ENCODE results near the gene TXNDC15. TPM values are rescaled to one million over a fixed set of nuclear protein-coding genes. Genes with fewer than 3 reads are reported as not detected.
A peak's percentile ranks its signal among the peaks of the same experiment; 100 is the strongest.

Gene TXNDC15, protein sequence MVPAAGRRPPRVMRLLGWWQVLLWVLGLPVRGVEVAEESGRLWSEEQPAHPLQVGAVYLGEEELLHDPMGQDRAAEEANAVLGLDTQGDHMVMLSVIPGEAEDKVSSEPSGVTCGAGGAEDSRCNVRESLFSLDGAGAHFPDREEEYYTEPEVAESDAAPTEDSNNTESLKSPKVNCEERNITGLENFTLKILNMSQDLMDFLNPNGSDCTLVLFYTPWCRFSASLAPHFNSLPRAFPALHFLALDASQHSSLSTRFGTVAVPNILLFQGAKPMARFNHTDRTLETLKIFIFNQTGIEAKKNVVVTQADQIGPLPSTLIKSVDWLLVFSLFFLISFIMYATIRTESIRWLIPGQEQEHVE
- polyA plus RNA-seq (2013, experiment 1 of 2): 37.5 TPM
- polyA plus RNA-seq (2013, experiment 2 of 2): 34.9 TPM

GRCh38 chr5:134873987-134874830 is at the start of gene TXNDC15:
TXNDC15 (plus strand) TSS chr5:134874371; CDS start chr5:134874428, 57 bp downstream.
- Histone ChIP-seq H2BK5ac (ENCODE audit: low read length) (peak within 1 kb of the TSS; percentile 96), H3K23ac (ENCODE audit: low read depth, low read length, poor library complexity) (peak within 1 kb of the TSS; percentile 100), H3K18ac (ENCODE audit: low read length) (peak within 1 kb of the TSS; percentile 100), H2BK12ac (ENCODE audit: low read length) (peak within 1 kb of the TSS; percentile 99), H3K4me3 (ENCODE audit: low read length in 2 of 2) (peak within 1 kb of the TSS; percentile 79 to 92), H2AFZ (ENCODE audit: low read length) (peak within 1 kb of the TSS; percentile 89), H2AK5ac (ENCODE audit: low read depth, low read length) (no peak within 1 kb of the TSS), H3K9ac (ENCODE audit: low read depth, low read length, poor library complexity) (peak within 1 kb of the TSS; percentile 99), H2BK120ac (ENCODE audit: low read depth, low read length) (peak within 1 kb of the TSS; percentile 93), H3K14ac (ENCODE audit: low read length) (peak within 1 kb of the TSS; percentile 98), H3K79me1 (ENCODE audit: low read depth, low read length) (no peaks in the 10 kb centered on the region), H4K91ac (ENCODE audit: low read depth, low read length, poor library complexity) (peak within 1 kb of the TSS; percentile 89), H3K9me3 (replicated peaks in 1 of 2; ENCODE audit: control insufficient read depth in 2 of 2, insufficient read depth in 1 of 2, low read depth in 1 of 2, low read length in 2 of 2) (no peaks in the 10 kb centered on the region), H3K36me3 (replicated peaks in 1 of 2; ENCODE audit: control insufficient read depth in 2 of 2, insufficient read depth in 2 of 2, low read length in 2 of 2) (peaks cover 0 to 4% of the 10 kb centered on the region in 2 donors), H2BK15ac (ENCODE audit: low read length) (peak within 1 kb of the TSS; percentile 99), H3K4me1 (ENCODE audit: control insufficient read depth in 2 of 2, insufficient read depth in 1 of 2, low read depth in 1 of 2, low read length in 2 of 2) (peaks cover 0 to 4% of the 10 kb centered on the region in 2 donors), H3K4ac (ENCODE audit: low read length) (peak within 1 kb of the TSS; percentile 87), H3K27me3 (ENCODE audit: control insufficient read depth in 3 of 3, insufficient read depth in 3 of 3, low read depth in 1 of 3, low read length in 3 of 3) (no peaks in the 10 kb centered on the region), H3K27ac (replicated peaks; ENCODE audit: low read length) (peak within 1 kb of the TSS; percentile 57), H4K8ac (ENCODE audit: low read depth, low read length) (peak within 1 kb of the TSS; percentile 86), H3K4me2 (ENCODE audit: insufficient read depth, low read length, poor library complexity, severe bottlenecking) (peak within 1 kb of the TSS; percentile 79)
- peak; percentile 76 for DNase-seq (ENCODE audit: low spot score)
- WGBS, 2 donors (ENCODE audit: extremely low coverage in 2 of 2, insufficient read length in 2 of 2, insufficient replicate concordance in 1 of 2): no CpG with 5 or more reads among the region's 79 CpGs

- Histone ChIP-seq H3K36me3 (replicated peaks in 1 of 2; ENCODE audit: control insufficient read depth in 2 of 2, insufficient read depth in 2 of 2, low read length in 2 of 2) (peaks cover 12 to 97% of the 10 kb centered on the region in 2 donors), H2BK12ac (ENCODE audit: low read length) (no peak overlapping the region), H3K27ac (replicated peaks; ENCODE audit: low read length) (no peak overlapping the region), H4K8ac (ENCODE audit: low read depth, low read length) (no peak overlapping the region), H2AK5ac (ENCODE audit: low read depth, low read length) (no peak overlapping the region), H2BK5ac (ENCODE audit: low read length) (no peak overlapping the region), H3K23ac (ENCODE audit: low read depth, low read length, poor library complexity) (no peak overlapping the region), H4K91ac (ENCODE audit: low read depth, low read length, poor library complexity) (no peak overlapping the region), H3K4me3 (ENCODE audit: low read length in 2 of 2) (no peak overlapping the region), H3K18ac (ENCODE audit: low read length) (no peak overlapping the region), H2AFZ (ENCODE audit: low read length) (no peak overlapping the region), H3K4ac (ENCODE audit: low read length) (no peak overlapping the region), H3K9ac (ENCODE audit: low read depth, low read length, poor library complexity) (no peak overlapping the region), H2BK120ac (ENCODE audit: low read depth, low read length) (no peak overlapping the region), H3K4me1 (ENCODE audit: control insufficient read depth in 2 of 2, insufficient read depth in 1 of 2, low read depth in 1 of 2, low read length in 2 of 2) (no peaks in the 10 kb centered on the region), H3K27me3 (ENCODE audit: control insufficient read depth in 3 of 3, insufficient read depth in 3 of 3, low read depth in 1 of 3, low read length in 3 of 3) (no peaks in the 10 kb centered on the region), H3K4me2 (ENCODE audit: insufficient read depth, low read length, poor library complexity, severe bottlenecking) (no peak overlapping the region), H3K9me3 (replicated peaks in 1 of 2; ENCODE audit: control insufficient read depth in 2 of 2, insufficient read depth in 1 of 2, low read depth in 1 of 2, low read length in 2 of 2) (no peaks in the 10 kb centered on the region), H2BK15ac (ENCODE audit: low read length) (no peak overlapping the region), H3K79me1 (ENCODE audit: low read depth, low read length) (no peaks in the 10 kb centered on the region), H3K14ac (ENCODE audit: low read length) (no peak overlapping the region)
- no CpG with 5 or more reads among the region's 1 CpG for WGBS, 2 donors (ENCODE audit: extremely low coverage in 2 of 2, insufficient read length in 2 of 2, insufficient replicate concordance in 1 of 2)
- DNase-seq (ENCODE audit: low spot score): no peak
These were observed 49.5 kb upstream of the TXNDC15 start for GRCh38 chr5:134824681-134825080.

GRCh38 chr5:134825212-134825611 is 49.0 kb upstream of the TXNDC15 start:
- Histone ChIP-seq H2BK12ac (ENCODE audit: low read length) (no peak overlapping the region), H3K4me1 (ENCODE audit: control insufficient read depth in 2 of 2, insufficient read depth in 1 of 2, low read depth in 1 of 2, low read length in 2 of 2) (no peaks in the 10 kb centered on the region), H4K8ac (ENCODE audit: low read depth, low read length) (no peak overlapping the region), H3K9me3 (replicated peaks in 1 of 2; ENCODE audit: control insufficient read depth in 2 of 2, insufficient read depth in 1 of 2, low read depth in 1 of 2, low read length in 2 of 2) (no peaks in the 10 kb centered on the region), H2AFZ (ENCODE audit: low read length) (no peak overlapping the region), H2AK5ac (ENCODE audit: low read depth, low read length) (no peak overlapping the region), H3K4ac (ENCODE audit: low read length) (no peak overlapping the region), H3K4me2 (ENCODE audit: insufficient read depth, low read length, poor library complexity, severe bottlenecking) (no peak overlapping the region), H3K18ac (ENCODE audit: low read length) (no peak overlapping the region), H2BK5ac (ENCODE audit: low read length) (no peak overlapping the region), H2BK15ac (ENCODE audit: low read length) (no peak overlapping the region), H3K14ac (ENCODE audit: low read length) (no peak overlapping the region), H3K79me1 (ENCODE audit: low read depth, low read length) (no peaks in the 10 kb centered on the region), H3K23ac (ENCODE audit: low read depth, low read length, poor library complexity) (no peak overlapping the region), H3K27me3 (ENCODE audit: control insufficient read depth in 3 of 3, insufficient read depth in 3 of 3, low read depth in 1 of 3, low read length in 3 of 3) (no peaks in the 10 kb centered on the region), H2BK120ac (ENCODE audit: low read depth, low read length) (no peak overlapping the region), H3K9ac (ENCODE audit: low read depth, low read length, poor library complexity) (no peak overlapping the region), H3K36me3 (replicated peaks in 1 of 2; ENCODE audit: control insufficient read depth in 2 of 2, insufficient read depth in 2 of 2, low read length in 2 of 2) (peaks cover 11 to 97% of the 10 kb centered on the region in 2 donors), H3K27ac (replicated peaks; ENCODE audit: low read length) (no peak overlapping the region), H4K91ac (ENCODE audit: low read depth, low read length, poor library complexity) (no peak overlapping the region), H3K4me3 (ENCODE audit: low read length in 2 of 2) (no peak overlapping the region)
- WGBS, 2 donors (ENCODE audit: extremely low coverage in 2 of 2, insufficient read length in 2 of 2, insufficient replicate concordance in 1 of 2): no CpG with 5 or more reads among the region's 7 CpGs
- DNase-seq (ENCODE audit: low spot score): no peak

All from neuronal stem cell (in vitro differentiated cells).